ENCODE measurements around the gene MAD2L2. TPM values are rescaled to one million over a fixed set of nuclear protein-coding genes. Genes with fewer than 3 reads are reported as not detected.

The MAD2L2 gene
- total and polyA plus RNA-seq, 9 of the 15 experiments (the other 6 are each of a cell fraction or from before 2014, with no cell fraction given) = 12.4 to 286 (median 143) TPM

DNA sequence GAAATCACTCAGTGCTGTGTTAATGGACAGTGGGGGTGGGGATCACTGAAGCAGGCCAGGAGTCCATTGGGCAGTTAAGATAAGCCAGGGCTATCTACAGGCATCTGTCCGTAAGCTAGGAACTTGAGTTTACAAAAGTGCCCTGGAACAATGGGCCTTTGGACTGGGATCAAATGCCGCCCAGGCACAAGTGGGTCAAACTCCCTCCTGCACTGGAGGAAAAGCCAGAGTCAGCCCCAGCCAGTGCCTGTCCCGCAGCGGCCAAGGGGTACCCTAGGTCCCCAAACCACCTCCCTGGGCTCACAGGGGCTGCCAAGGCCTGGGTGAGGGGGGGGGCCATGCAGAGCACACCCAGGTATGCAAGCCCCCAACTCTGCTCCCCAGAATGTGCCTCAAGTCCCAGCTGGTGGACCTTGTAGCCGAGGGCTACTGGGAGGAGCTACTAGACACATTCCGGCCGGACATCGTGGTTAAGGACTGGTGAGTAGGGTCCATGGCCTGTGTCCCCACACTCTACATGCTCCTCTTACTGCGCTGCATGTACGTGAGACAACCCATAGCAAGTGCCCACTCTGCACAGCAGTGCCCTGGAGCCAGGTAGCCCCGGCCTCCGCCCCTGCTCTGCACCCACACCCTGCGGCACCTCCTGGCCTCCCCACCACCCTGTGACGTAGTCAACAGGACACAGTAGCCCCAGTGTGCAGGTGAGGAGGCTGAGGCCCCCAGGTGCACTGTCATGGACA is 9.2 kb downstream of the MAD2L2 start (continued):
- TF ChIP-seq, protein P1, sequence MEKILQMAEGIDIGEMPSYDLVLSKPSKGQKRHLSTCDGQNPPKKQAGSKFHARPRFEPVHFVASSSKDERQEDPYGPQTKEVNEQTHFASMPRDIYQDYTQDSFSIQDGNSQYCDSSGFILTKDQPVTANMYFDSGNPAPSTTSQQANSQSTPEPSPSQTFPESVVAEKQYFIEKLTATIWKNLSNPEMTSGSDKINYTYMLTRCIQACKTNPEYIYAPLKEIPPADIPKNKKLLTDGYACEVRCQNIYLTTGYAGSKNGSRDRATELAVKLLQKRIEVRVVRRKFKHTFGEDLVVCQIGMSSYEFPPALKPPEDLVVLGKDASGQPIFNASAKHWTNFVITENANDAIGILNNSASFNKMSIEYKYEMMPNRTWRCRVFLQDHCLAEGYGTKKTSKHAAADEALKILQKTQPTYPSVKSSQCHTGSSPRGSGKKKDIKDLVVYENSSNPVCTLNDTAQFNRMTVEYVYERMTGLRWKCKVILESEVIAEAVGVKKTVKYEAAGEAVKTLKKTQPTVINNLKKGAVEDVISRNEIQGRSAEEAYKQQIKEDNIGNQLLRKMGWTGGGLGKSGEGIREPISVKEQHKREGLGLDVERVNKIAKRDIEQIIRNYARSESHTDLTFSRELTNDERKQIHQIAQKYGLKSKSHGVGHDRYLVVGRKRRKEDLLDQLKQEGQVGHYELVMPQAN (IDR thresholded peaks at IDR 0.05; ENCODE audit: borderline replicate concordance) = no peak
- TF ChIP-seq, protein P2, sequence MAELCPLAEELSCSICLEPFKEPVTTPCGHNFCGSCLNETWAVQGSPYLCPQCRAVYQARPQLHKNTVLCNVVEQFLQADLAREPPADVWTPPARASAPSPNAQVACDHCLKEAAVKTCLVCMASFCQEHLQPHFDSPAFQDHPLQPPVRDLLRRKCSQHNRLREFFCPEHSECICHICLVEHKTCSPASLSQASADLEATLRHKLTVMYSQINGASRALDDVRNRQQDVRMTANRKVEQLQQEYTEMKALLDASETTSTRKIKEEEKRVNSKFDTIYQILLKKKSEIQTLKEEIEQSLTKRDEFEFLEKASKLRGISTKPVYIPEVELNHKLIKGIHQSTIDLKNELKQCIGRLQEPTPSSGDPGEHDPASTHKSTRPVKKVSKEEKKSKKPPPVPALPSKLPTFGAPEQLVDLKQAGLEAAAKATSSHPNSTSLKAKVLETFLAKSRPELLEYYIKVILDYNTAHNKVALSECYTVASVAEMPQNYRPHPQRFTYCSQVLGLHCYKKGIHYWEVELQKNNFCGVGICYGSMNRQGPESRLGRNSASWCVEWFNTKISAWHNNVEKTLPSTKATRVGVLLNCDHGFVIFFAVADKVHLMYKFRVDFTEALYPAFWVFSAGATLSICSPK (IDR thresholded peaks at IDR 0.05; ENCODE audit: borderline replicate concordance) = no peak
- peak; percentile 98 for TF ChIP-seq SOX6 (IDR thresholded peaks at IDR 0.05)
- TF ChIP-seq, protein P3, sequence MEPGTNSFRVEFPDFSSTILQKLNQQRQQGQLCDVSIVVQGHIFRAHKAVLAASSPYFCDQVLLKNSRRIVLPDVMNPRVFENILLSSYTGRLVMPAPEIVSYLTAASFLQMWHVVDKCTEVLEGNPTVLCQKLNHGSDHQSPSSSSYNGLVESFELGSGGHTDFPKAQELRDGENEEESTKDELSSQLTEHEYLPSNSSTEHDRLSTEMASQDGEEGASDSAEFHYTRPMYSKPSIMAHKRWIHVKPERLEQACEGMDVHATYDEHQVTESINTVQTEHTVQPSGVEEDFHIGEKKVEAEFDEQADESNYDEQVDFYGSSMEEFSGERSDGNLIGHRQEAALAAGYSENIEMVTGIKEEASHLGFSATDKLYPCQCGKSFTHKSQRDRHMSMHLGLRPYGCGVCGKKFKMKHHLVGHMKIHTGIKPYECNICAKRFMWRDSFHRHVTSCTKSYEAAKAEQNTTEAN (CRISPR knock-in tag; IDR thresholded peaks at IDR 0.05) = no peak
- TF ChIP-seq, protein P4, sequence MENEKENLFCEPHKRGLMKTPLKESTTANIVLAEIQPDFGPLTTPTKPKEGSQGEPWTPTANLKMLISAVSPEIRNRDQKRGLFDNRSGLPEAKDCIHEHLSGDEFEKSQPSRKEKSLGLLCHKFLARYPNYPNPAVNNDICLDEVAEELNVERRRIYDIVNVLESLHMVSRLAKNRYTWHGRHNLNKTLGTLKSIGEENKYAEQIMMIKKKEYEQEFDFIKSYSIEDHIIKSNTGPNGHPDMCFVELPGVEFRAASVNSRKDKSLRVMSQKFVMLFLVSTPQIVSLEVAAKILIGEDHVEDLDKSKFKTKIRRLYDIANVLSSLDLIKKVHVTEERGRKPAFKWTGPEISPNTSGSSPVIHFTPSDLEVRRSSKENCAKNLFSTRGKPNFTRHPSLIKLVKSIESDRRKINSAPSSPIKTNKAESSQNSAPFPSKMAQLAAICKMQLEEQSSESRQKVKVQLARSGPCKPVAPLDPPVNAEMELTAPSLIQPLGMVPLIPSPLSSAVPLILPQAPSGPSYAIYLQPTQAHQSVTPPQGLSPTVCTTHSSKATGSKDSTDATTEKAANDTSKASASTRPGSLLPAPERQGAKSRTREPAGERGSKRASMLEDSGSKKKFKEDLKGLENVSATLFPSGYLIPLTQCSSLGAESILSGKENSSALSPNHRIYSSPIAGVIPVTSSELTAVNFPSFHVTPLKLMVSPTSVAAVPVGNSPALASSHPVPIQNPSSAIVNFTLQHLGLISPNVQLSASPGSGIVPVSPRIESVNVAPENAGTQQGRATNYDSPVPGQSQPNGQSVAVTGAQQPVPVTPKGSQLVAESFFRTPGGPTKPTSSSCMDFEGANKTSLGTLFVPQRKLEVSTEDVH (IDR thresholded peaks at IDR 0.05; ENCODE audit: low read depth, partially characterized antibody) = peak; percentile 65
- TF ChIP-seq PHTF2 (CRISPR knock-in tag; IDR thresholded peaks at IDR 0.05) = no peak
- no peak for TF ChIP-seq HLTF (IDR thresholded peaks at IDR 0.05)
- TF ChIP-seq CAMTA2 (CRISPR knock-in tag; conservative IDR thresholded peaks at IDR 0.05) = no peak
- TF ChIP-seq, protein P5, sequence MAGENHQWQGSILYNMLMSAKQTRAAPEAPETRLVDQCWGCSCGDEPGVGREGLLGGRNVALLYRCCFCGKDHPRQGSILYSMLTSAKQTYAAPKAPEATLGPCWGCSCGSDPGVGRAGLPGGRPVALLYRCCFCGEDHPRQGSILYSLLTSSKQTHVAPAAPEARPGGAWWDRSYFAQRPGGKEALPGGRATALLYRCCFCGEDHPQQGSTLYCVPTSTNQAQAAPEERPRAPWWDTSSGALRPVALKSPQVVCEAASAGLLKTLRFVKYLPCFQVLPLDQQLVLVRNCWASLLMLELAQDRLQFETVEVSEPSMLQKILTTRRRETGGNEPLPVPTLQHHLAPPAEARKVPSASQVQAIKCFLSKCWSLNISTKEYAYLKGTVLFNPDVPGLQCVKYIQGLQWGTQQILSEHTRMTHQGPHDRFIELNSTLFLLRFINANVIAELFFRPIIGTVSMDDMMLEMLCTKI (IDR thresholded peaks at IDR 0.05; ENCODE audit: partially characterized antibody) = no peak
- TF ChIP-seq, protein P6, sequence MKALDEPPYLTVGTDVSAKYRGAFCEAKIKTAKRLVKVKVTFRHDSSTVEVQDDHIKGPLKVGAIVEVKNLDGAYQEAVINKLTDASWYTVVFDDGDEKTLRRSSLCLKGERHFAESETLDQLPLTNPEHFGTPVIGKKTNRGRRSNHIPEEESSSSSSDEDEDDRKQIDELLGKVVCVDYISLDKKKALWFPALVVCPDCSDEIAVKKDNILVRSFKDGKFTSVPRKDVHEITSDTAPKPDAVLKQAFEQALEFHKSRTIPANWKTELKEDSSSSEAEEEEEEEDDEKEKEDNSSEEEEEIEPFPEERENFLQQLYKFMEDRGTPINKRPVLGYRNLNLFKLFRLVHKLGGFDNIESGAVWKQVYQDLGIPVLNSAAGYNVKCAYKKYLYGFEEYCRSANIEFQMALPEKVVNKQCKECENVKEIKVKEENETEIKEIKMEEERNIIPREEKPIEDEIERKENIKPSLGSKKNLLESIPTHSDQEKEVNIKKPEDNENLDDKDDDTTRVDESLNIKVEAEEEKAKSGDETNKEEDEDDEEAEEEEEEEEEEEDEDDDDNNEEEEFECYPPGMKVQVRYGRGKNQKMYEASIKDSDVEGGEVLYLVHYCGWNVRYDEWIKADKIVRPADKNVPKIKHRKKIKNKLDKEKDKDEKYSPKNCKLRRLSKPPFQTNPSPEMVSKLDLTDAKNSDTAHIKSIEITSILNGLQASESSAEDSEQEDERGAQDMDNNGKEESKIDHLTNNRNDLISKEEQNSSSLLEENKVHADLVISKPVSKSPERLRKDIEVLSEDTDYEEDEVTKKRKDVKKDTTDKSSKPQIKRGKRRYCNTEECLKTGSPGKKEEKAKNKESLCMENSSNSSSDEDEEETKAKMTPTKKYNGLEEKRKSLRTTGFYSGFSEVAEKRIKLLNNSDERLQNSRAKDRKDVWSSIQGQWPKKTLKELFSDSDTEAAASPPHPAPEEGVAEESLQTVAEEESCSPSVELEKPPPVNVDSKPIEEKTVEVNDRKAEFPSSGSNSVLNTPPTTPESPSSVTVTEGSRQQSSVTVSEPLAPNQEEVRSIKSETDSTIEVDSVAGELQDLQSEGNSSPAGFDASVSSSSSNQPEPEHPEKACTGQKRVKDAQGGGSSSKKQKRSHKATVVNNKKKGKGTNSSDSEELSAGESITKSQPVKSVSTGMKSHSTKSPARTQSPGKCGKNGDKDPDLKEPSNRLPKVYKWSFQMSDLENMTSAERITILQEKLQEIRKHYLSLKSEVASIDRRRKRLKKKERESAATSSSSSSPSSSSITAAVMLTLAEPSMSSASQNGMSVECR (CRISPR knock-in tag; IDR thresholded peaks at IDR 0.05) = peak; percentile 49; the same call in 1 of the 2 replicates
- TF ChIP-seq, protein P7, sequence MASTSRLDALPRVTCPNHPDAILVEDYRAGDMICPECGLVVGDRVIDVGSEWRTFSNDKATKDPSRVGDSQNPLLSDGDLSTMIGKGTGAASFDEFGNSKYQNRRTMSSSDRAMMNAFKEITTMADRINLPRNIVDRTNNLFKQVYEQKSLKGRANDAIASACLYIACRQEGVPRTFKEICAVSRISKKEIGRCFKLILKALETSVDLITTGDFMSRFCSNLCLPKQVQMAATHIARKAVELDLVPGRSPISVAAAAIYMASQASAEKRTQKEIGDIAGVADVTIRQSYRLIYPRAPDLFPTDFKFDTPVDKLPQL (IDR thresholded peaks at IDR 0.05; ENCODE audit: extremely low read depth, insufficient read length) = no peak
- TF ChIP-seq KLF1 (tag; IDR thresholded peaks at IDR 0.05) = no peak
